Measurements from ENCODE around the gene MAP3K14. TPM values are rescaled to one million over a fixed set of nuclear protein-coding genes. Genes with fewer than 3 reads are reported as not detected.

MAP3K14 gene
- total RNA-seq, 1 donor from 2014 or later = 0.34 TPM

DNA sequence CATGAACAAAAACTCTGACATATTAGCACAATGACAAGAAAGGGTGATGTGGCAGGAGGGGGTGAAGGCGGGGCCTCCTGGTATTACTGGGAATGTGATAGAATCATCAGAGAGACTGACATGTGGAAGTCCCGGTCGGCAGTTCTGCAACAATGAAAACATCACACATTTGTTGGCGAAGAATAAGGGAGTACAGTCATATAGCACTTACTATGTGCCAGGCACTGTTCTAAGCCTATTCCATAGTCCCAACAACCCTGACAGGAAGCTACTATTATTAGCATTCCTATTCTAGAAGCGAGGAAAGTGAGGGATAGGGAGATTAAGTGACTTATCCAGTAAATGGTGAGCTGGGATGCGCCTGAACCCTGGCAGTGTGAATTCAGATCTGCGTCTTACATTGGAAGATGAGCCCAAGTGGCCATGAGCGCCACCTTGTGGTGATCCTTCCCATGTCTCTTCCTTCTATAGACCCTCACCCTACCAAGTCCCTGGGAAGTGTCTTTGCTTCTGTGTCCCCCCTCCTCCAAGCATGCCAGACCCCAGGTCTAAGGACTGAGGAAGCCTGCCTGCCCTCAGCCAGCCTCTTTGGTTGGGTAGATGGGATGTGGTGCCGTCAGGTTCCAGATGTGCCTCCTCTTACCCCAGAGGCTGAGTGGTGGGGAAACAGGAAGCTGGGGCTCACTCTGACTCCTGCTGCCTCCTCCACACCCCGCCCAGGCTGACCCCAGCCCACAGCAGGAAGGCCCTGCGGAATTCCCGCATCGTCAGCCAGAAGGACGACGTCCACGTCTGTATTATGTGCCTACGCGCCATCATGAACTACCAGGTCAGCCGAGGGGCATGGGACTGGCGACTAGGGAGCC lies 81.2 kb downstream of the MAP3K14 start:
- Histone ChIP-seq H3K79me2 (ENCODE audit: low read depth) (no peaks in the 10 kb centered on the region), H3K27ac (no peak overlapping the region), H3K27me3 (peaks cover 18% of the 10 kb centered on the region), H3K4me3 (no peak overlapping the region), H3K36me3 (no peaks in the 10 kb centered on the region), H3K4me2 (no peak overlapping the region), H3K9me3 (ENCODE audit: low read depth) (no peaks in the 10 kb centered on the region), H2AFZ (replicated peaks) (no peak overlapping the region), H3K4me1 (peaks cover 12% of the 10 kb centered on the region), H3K9ac (no peak overlapping the region), H3F3A (ENCODE audit: low read depth) (peaks cover 9% of the 10 kb centered on the region), H4K20me1 (ENCODE audit: low read depth) (no peaks in the 10 kb centered on the region)
- Mint-ChIP-seq H3K9me3 (no peaks in the 10 kb centered on the region), H3K4me3 (no peak overlapping the region), H3K4me1 (peaks cover 7% of the 10 kb centered on the region), H3K36me3 (no peaks in the 10 kb centered on the region), H3K27me3 (ENCODE audit: insufficient read depth, low read depth) (peaks cover 29% of the 10 kb centered on the region), H3K27ac (no peak overlapping the region)
- peak; percentile 90 for DNase-seq (ENCODE audit: low spot score)
- TF ChIP-seq EZH2phosphoT487 (IDR thresholded peaks at IDR 0.05) = no peak
- peak; percentile 87 for TF ChIP-seq CTCF (IDR thresholded peaks at IDR 0.05)

GRCh38 chr17:45234641-45235415 lies 82.0 kb downstream of the MAP3K14 start:
- TF ChIP-seq EZH2 (IDR thresholded peaks at IDR 0.05) = no peak
- TF ChIP-seq EZH2phosphoT487 (IDR thresholded peaks at IDR 0.05) = no peak
- peak; percentile 62 for TF ChIP-seq CTCF (IDR thresholded peaks at IDR 0.05)
- Histone ChIP-seq H3K79me2 (ENCODE audit: low read depth) (no peaks in the 10 kb centered on the region), H3K4me3 (no peak overlapping the region), H3F3A (ENCODE audit: low read depth) (peaks cover 5% of the 10 kb centered on the region), H3K4me1 (peaks cover 8% of the 10 kb centered on the region), H3K9me3 (ENCODE audit: low read depth) (no peaks in the 10 kb centered on the region), H3K36me3 (no peaks in the 10 kb centered on the region), H4K20me1 (ENCODE audit: low read depth) (no peaks in the 10 kb centered on the region), H3K4me2 (no peak overlapping the region), H3K27ac (no peak overlapping the region), H3K27me3 (peaks cover 10% of the 10 kb centered on the region), H2AFZ (replicated peaks) (no peak overlapping the region), H3K9ac (no peak overlapping the region)
- Mint-ChIP-seq H3K4me3 (no peak overlapping the region), H3K36me3 (no peaks in the 10 kb centered on the region), H3K9me3 (no peaks in the 10 kb centered on the region), H3K27me3 (ENCODE audit: insufficient read depth, low read depth) (peaks cover 27% of the 10 kb centered on the region), H3K27ac (no peak overlapping the region), H3K4me1 (peaks cover 5% of the 10 kb centered on the region)
- DNase-seq (ENCODE audit: low spot score) = peak; percentile 75

GRCh38 chr17:45233423-45233924 lies 83.3 kb downstream of the MAP3K14 start:
- H3K9ac ChIP-seq = no peak overlapping the region
- no peak overlapping the region for H3K27ac ChIP-seq
- no peak for DNase-seq (ENCODE audit: low spot score)
- no peak overlapping the region for H3K27ac Mint-ChIP-seq
- no peaks in the 10 kb centered on the region for H3K27me3 ChIP-seq
- H3K4me3 ChIP-seq = no peak overlapping the region
- peaks cover 16% of the 10 kb centered on the region for H3K4me1 ChIP-seq
- peaks cover 5% of the 10 kb centered on the region for H3F3A ChIP-seq (ENCODE audit: low read depth)
- H3K4me2 ChIP-seq = no peak overlapping the region
- H3K4me3 Mint-ChIP-seq = peak overlapping the region; percentile 24
- H3K4me1 Mint-ChIP-seq = peaks cover 3% of the 10 kb centered on the region
- H2AFZ ChIP-seq (replicated peaks) = no peak overlapping the region
- no peaks in the 10 kb centered on the region for H3K36me3 ChIP-seq
- H3K27me3 Mint-ChIP-seq (ENCODE audit: insufficient read depth, low read depth) = peaks cover 16% of the 10 kb centered on the region
- H4K20me1 ChIP-seq (ENCODE audit: low read depth) = no peaks in the 10 kb centered on the region
- no peaks in the 10 kb centered on the region for H3K9me3 Mint-ChIP-seq
- H3K79me2 ChIP-seq (ENCODE audit: low read depth) = no peaks in the 10 kb centered on the region
- H3K36me3 Mint-ChIP-seq = no peaks in the 10 kb centered on the region
- TF ChIP-seq CTCF (IDR thresholded peaks at IDR 0.05) (no peak), EZH2 (IDR thresholded peaks at IDR 0.05) (no peak), EZH2phosphoT487 (IDR thresholded peaks at IDR 0.05) (no peak)
- no peaks in the 10 kb centered on the region for H3K9me3 ChIP-seq (ENCODE audit: low read depth)

Measured in neural progenitor cell (in vitro differentiated cells).